ENCODE measurements around the gene DSCAML1.

The DSCAML1 gene

GRCh38 chr11:117822074-117823033, 25.3 kb upstream of the DSCAML1 start:
- Histone ChIP-seq H3K4me3 (ENCODE audit: low read depth, low read length) (no peak overlapping the region), H3K27me3 (replicated peaks) (no peaks in the 10 kb centered on the region), H3K27ac (no peak overlapping the region), H3K36me3 (replicated peaks) (no peaks in the 10 kb centered on the region)
- no peak for DNase-seq
- in situ Hi-C loops (cut with HindIII; ENCODE audit: low pct_ligation_motif_present, low sequenced_read_pairs) = loop anchor here (25.0 kb wide), 1 partner anchor 385 kb away; no protein-coding TSS in a partner anchor
- TF ChIP-seq, protein P1, sequence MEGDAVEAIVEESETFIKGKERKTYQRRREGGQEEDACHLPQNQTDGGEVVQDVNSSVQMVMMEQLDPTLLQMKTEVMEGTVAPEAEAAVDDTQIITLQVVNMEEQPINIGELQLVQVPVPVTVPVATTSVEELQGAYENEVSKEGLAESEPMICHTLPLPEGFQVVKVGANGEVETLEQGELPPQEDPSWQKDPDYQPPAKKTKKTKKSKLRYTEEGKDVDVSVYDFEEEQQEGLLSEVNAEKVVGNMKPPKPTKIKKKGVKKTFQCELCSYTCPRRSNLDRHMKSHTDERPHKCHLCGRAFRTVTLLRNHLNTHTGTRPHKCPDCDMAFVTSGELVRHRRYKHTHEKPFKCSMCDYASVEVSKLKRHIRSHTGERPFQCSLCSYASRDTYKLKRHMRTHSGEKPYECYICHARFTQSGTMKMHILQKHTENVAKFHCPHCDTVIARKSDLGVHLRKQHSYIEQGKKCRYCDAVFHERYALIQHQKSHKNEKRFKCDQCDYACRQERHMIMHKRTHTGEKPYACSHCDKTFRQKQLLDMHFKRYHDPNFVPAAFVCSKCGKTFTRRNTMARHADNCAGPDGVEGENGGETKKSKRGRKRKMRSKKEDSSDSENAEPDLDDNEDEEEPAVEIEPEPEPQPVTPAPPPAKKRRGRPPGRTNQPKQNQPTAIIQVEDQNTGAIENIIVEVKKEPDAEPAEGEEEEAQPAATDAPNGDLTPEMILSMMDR (IDR thresholded peaks at IDR 0.05; ENCODE audit: low read depth, low read length, missing control alignments) = peak; percentile 86

DNA sequence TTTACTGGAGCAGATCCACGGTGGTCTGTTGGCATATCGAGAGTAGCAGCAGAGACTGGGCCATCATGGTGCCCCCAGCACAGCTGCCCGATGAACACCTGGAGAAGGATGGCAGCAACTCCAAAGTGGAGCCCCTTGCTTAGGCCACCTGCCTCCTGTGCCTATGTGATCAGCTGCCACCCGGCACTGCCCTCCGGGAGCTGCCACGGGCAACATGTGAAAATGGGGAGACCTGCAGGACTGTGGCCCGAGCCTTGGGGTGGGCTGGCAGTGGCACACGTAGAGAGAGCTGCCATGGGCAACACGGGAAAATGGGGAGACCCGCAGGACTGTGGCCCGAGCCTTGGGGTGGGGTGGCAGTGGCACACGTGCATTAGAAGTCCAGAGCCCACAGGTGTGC, 24.4 kb upstream of the DSCAML1 start:
- Histone ChIP-seq H3K27me3 (replicated peaks) (no peaks in the 10 kb centered on the region), H3K36me3 (replicated peaks) (no peaks in the 10 kb centered on the region), H3K27ac (no peak overlapping the region), H3K4me3 (ENCODE audit: low read depth, low read length) (no peak overlapping the region)
- TF ChIP-seq, protein P1 (IDR thresholded peaks at IDR 0.05; ENCODE audit: low read depth, low read length, missing control alignments) = no peak
- DNase-seq = no peak
- in situ Hi-C loops (cut with HindIII; ENCODE audit: low pct_ligation_motif_present, low sequenced_read_pairs) = loop anchor here (25.0 kb wide), 1 partner anchor 384 kb away; no protein-coding TSS in a partner anchor

DNA sequence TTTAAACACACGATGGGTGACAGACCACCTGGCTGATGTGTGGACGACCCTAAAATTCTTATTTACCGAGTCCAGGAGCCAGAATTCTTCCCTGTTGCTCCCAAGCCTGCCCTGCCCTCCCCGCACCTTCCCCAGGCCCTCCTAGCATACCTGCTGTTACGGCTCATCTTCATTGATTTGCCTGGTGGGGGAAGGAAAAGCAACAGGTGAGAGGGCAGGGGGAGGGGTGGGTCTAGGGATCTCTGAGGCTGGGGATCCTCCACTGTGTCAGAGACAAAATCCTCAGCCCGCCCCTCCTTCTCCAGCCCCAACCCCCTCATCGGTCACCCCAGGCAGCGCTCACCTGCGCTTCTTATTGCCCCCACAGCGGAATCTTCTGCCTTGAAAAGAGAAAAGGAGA, 23.5 kb upstream of the DSCAML1 start:
- Histone ChIP-seq H3K4me3 (ENCODE audit: low read depth, low read length) (no peak overlapping the region), H3K27ac (no peak overlapping the region), H3K27me3 (replicated peaks) (no peaks in the 10 kb centered on the region), H3K36me3 (replicated peaks) (no peaks in the 10 kb centered on the region)
- TF ChIP-seq, protein P1 (IDR thresholded peaks at IDR 0.05; ENCODE audit: low read depth, low read length, missing control alignments) = no peak
- in situ Hi-C loops (cut with HindIII; ENCODE audit: low pct_ligation_motif_present, low sequenced_read_pairs) = loop anchor here (25.0 kb wide), 1 partner anchor 383 kb away; no protein-coding TSS in a partner anchor
- DNase-seq = no peak

GRCh38 chr11:117820071-117820470, 23.1 kb upstream of the DSCAML1 start:
- H3K4me3 ChIP-seq (ENCODE audit: low read depth, low read length) = no peak overlapping the region
- no peaks in the 10 kb centered on the region for H3K27me3 ChIP-seq (replicated peaks)
- H3K36me3 ChIP-seq (replicated peaks) = no peaks in the 10 kb centered on the region
- in situ Hi-C loops (cut with HindIII; ENCODE audit: low pct_ligation_motif_present, low sequenced_read_pairs) = loop anchor here (25.0 kb wide), 1 partner anchor 383 kb away; no protein-coding TSS in a partner anchor
- TF ChIP-seq, protein P1 (IDR thresholded peaks at IDR 0.05; ENCODE audit: low read depth, low read length, missing control alignments) = no peak
- DNase-seq = no peak
- no peak overlapping the region for H3K27ac ChIP-seq

- in situ Hi-C loops (cut with HindIII; ENCODE audit: low pct_ligation_motif_present, low sequenced_read_pairs) = loop anchor here (25.0 kb wide), 1 partner anchor 382 kb away; no protein-coding TSS in a partner anchor
- no peak overlapping the region for H3K4me3 ChIP-seq (ENCODE audit: low read depth, low read length)
- H3K36me3 ChIP-seq (replicated peaks) = no peaks in the 10 kb centered on the region
- TF ChIP-seq, protein P1 (IDR thresholded peaks at IDR 0.05; ENCODE audit: low read depth, low read length, missing control alignments) = peak; percentile 90
- no peaks in the 10 kb centered on the region for H3K27me3 ChIP-seq (replicated peaks)
- DNase-seq = peak; percentile 66
- H3K27ac ChIP-seq = no peak overlapping the region
Observed at GRCh38 chr11:117819096-117820040, 22.4 kb upstream of the DSCAML1 start.

Measured in brain microvascular endothelial cell (primary cell).